ENCODE data around the gene GRB10.
"Not testable (repeated sequence)": the region's sequence is repeated elsewhere in the genome, so short reads cannot be mapped to it uniquely, and the experiment has no call there.

Gene GRB10

DNA sequence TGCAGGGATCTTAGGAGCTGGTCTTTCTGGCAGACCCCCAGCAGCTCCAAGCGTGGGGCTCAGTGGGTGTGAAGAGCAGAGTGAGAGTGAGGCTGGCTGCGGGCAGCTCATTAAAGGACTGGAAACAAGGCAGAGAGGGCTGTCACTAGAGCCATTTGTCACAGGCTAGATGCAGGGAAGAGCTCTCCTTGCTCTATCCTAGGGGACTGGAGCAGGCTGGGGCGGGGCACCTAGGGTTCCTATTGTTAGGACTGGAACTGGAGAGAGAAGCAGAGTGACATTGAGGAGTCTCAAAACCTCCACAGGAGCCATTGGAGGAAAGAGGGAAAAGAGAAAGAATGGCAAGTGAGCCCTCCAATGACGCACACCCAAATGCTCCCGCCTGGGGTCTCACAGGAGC lies 216.7 kb downstream of the GRB10 start:
- no peak for DNase-seq

DNA sequence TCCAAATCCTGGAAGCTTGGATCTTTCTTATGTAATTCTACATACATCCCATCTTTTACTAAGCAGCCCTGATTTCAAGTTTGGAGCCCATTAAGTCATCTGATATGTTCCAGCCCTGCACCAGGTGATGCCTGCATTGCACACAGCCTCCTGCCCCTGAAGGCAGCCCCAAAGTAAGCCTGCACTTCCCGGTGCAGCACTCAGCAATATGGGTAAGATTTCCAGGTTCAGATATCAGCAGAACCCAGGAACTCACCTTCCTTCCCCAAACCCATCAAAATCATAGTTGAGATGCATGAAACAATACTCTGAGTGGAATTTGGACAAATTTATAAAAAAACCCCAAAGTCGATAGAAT lies 217.2 kb downstream of the GRB10 start:
- no peak for DNase-seq

- DNase-seq: no peak
Measured at GRCh38 chr7:50564640-50565558, 217.8 kb downstream of the GRB10 start, which contains the start of gene DDC. Gene DDC (minus strand): TSS chr7:50565405. CDS start chr7:50544085, 21,320 bp downstream.

GRCh38 chr7:50564171-50564570 lies 218.5 kb downstream of the GRB10 start:
- no peak for DNase-seq

DNA sequence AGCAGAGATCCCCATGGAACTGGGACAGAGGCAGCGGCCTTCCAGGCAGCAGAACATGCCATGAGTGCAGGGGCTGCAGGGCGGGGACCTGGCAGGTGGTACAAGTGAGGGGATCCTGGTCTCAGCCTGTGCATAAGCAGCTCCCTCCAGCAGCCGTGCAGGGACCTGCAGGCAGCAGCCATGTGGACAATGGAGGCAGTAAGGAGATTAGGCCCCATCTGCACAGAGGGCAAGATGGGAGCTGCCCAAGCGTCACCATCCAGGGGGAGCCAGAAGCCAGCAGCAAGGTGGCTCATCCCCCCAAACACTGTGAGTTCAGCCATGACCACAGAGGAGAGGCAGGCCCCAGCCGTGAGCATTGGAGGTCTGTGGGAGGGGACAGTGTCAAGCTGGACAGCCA lies 220.6 kb downstream of the GRB10 start:
- DNase-seq: no peak

DNA sequence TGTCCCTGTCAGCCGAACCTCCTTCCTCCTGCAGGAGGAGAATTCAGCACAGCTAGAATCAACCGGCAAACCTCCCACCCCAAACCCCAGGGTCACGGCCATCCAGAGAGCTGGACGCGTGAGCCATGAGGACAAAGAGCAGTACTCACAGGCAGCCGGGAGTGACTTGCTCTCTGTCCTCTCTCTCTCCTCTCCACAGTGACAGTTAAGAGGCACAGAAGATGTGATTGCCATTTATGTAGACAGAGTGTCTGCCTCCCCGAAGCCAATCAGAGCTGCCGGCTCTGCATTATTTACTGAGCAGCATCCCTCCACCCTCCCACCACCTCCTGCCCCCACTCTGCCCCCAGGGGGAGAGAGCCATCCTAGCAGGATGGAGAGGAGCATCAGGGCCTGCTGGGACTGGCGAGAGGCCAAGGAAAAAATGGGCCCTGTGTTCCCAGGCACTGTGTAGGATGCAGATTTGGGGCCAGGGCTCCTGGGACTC lies 221.8 kb downstream of the GRB10 start:
- DNase-seq: no peak

DNA sequence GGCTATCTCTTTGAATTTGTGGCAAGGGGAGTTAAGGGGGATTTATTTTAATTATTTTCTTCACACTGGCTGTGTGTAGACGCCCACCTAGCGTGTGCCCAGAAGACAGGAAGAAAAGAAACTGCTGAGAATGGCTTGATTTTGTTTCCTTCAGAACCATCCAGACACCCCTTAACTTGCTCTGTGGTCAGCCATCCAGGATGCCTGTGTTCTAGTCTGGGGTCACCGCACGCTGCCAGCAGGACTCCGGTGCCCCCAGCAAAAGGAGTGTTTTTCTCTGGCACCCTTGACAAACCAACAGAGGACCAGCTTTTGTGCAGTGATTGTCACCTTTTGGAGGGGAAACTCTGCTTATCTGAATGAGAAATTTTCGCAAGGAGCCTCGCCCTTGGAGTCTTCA lies 222.8 kb downstream of the GRB10 start:
- DNase-seq: no peak

DNA sequence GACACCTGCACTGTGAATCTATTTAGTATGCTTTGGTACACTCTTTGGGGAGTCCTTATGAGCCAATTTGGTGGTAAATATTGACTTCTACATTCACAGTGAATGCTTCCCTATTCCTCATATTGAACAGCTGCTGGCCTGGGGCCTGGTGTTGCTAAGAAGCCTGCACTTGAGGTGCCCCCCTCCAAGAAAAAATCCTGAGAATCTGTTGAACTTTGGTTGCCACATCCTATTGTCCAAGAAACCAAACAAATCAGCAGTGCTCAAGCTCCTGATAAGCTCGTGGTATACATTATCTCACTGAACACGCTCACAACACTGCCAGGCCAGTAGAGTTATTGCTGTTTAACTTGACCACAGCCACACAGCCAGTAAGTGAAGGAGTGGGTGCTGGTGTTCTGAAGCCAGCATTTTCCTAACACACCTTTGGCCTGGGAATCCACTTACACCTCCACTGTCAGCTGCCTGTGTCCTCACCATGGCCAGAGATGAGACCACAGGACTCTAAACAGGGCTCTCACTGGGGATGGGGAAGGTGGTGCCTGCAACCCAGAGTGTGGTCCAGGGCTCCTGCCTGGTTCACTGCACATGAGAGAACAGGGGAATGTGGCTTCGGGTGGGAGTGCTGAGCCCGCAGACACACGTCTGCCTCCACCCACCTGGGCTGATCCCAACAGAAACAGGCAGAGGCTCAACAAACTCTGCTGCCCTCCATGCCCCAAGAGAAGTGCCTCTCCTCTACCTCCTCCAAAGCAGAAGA lies 224.2 kb downstream of the GRB10 start:
- DNase-seq: no peak

DNA sequence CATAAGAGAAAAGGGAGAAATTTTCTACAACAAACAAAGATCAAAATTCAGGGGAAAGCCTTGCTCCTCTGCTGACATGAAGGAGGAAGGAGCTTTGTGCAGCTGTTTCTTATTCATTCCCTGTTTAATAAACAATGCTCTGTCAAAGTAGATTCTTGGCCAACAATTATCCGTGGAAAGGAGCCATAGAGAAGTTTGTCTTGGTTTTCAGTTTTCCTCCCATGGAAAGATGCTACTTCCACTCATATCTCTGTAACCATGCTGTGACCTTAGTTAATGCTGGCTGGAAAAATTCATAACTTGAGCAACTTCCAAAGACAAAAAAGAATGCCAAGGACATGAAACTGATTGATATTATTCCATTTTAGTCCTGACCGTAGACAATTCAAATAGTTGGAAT lies 225.6 kb downstream of the GRB10 start:
- no peak for DNase-seq

- DNase-seq: no peak
Measured at GRCh38 chr7:50556247-50556991, 226.3 kb downstream of the GRB10 start.

GRCh38 chr7:50555594-50556140 lies 227.0 kb downstream of the GRB10 start:
- no peak for DNase-seq

GRCh38 chr7:50554431-50555322 lies 228.0 kb downstream of the GRB10 start:
- no peak for DNase-seq

- DNase-seq: no peak
Measured at GRCh38 chr7:50553973-50554372, 228.7 kb downstream of the GRB10 start.

DNA sequence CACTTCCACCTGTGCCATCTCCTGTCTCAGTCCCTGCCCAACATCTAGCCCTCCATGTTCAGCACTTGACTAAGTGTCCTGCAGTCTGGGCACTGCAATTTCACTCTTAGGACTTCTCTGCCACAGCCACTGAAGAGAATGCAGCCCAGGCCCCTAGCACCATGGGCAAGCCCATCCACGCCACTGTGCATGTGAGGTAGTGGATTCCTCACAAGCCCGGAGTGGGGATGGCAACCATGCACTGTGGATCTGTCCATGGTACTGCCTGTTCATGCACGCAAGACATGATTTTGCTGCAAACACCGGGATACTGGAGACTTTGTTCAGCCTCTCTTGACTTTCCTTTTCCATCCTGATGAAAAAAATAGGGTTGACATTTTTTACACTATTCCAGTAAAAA lies 229.8 kb downstream of the GRB10 start:
- no peak for DNase-seq

- DNase-seq: no peak
Measured at GRCh38 chr7:50552139-50552538, 230.6 kb downstream of the GRB10 start.

DNA sequence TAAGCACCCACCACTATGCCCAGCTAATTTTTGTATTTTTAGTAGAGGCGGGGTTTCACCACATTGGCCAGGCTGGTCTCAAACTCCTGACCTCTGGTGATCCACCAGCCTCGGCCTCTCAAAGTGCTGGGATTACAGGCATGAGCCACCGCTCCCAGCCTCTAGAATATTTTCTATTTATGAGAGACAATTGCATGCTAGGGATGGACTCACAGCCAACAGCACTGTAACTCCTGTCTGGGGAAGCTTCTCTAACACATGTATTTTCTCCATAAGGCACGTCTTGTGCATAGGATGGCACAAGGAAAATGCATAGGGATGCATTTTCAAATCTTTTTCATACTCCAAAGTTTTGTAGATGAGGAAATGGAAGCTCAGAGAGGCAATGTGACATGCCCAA lies 237.1 kb downstream of the GRB10 start:
- DNase-seq: not testable (repeated sequence)

DNA sequence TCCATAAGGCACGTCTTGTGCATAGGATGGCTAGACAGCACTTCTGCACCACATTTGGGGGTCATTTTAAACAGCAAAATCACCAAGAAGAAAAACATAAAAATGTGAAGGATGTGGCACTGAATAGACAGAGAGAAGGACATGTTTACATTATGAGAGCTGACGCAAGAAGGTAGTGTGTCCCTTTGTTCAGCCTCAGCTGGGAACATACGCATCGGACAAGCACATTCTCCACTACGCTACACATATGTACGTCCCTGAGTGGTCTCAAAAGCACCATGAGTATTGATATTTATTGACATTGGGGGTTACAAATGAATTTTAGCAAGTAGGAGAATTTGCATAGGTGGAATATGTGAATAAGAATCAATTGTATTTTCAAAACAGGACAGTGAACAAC lies 237.7 kb downstream of the GRB10 start:
- no peak for DNase-seq

GRCh38 chr7:50543776-50544442 lies 238.8 kb downstream of the GRB10 start:
- no peak for DNase-seq

- no peak for DNase-seq
Measured at GRCh38 chr7:50542132-50542531, 240.6 kb downstream of the GRB10 start.

- no peak for DNase-seq
Measured at GRCh38 chr7:50540785-50541579, 241.7 kb downstream of the GRB10 start.
